ENCODE data around the gene DCTN3.

The DCTN3 gene

DNA sequence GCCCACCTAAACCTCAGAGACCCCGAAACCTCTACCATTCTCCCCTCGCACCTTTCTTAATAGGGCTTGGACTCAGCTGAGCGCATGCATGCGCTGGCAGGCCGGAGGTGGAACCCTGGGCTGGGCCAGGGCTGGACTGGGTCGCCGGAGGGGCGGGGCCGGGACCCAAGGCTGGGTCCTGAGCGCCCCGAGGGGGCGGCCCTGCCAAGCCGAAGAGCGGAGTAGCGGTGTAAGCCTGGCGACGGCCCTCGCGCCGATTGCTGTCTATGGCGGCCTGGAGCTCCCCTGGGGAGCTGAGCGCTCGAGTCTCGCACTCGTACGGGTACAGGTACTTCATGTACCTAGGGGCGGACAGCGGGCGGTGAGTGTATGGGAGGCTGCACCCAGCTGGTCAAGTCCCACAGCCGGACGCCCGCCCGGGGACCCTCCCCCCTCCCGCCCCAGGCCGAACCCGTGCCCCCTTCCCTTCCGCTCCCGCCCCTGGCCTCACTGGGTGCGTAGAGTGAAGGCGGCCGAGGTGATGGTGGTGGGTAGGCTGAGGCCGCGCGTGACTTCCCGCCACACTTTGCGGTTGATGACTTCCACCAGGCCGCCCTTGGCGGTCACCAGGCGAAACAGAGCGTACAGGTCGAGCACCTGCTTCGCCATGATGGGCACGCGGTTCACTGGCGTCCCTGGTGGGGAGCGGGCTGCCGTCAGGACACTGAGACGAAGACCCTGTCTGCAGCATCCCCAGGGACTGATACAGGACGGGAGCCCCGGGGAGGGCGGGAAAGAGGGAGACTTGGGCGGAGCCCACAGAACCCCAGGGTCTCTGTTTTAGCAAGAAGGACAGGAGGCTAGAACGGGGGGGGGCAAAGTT, 3.3 kb upstream of the DCTN3 start:
- DNase-seq, result no peak

DNA sequence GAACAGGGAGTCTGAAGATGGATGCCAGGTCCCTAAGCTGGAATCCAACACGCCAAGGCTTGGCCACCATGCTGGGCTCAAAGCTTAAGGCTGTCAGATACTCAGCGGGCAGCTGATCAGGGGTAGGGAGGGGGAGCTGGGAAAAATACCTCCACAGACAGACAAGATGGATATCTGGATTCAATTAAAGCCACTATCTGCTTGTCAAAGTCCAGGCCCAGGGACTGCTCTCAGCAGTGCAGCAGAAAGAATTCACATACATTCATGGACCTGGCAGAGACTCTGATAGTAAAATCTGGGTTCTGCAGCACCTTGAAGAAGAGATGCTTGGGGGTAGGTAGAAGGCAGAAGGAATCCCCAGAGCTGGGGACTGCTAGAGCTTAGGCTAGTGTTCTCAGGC, 5.2 kb downstream of the DCTN3 start:
- no peak for DNase-seq

DNA sequence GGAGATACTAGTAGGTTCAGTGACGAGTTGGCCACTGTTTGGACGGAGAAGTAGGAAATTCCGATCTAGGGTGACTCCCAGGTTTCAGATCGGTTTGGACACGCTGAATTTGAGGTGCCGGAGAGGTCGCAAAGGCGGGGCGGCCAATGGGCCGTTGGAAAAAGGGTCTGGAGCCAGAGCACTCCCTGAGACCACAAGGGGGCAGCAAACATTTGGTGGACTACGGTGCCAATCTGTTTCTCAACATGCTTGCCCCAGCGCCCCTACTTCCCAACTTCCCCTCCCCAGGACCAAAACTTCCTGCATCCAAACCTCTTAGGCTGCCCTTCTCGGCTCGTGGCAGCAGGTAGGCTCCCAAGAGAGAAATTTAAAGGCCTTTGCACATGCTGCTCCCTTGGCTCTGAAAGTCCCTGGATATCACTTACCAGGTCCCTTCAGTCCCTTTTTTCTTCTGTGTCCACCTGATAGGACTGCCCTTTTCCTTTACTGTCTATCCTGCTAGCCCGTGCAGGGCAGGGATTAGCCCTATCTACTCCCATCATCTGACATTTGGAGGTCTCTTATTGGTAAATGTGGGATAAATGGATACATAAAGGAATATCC, 7.4 kb downstream of the DCTN3 start:
- DNase-seq, result peak; percentile 79

DNA sequence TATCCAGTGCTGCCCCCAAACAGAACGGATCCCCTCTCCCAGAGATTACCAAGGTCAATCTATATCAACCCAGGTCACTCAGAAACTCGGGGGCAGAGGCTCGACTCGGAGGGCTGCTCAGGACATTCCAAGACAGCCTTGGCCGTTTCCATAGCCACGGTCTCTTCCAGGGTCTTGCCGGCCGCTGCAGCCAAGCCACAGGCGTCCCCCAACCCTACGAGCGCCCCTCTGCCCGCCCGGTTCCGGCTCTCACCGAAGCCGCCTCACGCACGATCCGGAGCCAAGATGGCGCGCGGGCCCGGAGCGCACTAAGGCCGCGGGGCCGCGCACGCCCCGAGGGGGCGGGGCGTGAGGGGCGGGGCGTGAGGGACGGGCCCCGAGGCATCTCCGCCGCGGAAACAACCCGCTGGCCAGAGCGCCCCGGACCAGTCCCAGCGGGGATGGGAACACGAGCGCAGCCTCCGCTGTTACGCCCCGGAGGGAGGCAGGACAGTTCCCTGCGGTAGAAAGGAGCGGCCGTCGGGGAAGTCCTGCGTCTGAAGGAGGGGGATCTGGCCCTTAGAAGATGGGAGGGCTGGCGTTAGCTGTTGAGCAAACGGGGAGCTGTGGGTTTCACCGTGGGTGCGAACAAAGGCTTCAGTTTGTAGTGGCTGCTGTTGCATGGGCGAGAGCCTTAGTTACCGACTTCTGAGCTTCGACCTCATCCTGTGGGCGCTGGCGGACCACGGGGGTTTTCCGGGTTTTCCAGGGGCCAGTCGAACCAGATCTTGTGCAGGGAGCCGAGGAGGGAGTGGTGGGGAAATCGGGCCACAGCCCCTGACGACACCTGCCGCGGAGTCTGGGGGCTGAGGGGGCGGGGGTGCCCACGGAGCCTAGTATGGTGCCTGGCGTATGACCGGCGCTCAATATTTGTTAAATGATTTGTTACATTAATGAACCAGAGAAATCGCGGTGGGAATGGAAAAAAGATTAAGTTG, 8.2 kb downstream of the DCTN3 start, which contains the start of gene RPP25L:
TSS of gene RPP25L (minus strand) at position 287 of the 977 bp plus-strand sequence. CDS start 801 bp downstream, outside the sequence.
- peak; percentile 89 for DNase-seq

DNA sequence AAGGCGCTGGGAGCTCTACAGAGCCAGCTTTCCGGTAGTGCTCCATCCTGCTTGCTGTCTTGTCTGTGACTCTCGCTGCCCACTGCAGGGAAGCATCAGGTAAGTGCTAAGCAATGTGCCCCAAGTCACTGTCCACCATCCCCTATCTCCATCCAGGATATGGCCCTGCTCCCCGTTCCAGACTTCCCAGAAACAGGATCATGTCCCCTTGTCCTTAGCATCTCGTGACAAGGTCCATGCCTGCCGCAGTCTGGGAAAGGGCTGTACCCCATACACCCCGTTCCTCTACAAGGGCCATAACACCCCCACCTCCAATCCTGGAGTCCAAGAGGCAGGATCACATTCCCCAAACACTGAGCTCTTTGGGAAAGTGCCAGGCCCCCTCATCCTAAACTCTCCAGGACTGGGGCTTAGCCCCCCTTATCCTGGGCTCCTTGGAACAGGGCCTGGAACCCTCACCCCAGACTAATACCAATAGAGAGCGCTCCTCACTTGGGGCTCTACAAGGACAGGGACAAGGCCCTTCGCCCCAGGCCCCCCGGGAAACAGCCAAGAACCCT, 9.0 kb downstream of the DCTN3 start:
- DNase-seq, result peak; percentile 16

DNA sequence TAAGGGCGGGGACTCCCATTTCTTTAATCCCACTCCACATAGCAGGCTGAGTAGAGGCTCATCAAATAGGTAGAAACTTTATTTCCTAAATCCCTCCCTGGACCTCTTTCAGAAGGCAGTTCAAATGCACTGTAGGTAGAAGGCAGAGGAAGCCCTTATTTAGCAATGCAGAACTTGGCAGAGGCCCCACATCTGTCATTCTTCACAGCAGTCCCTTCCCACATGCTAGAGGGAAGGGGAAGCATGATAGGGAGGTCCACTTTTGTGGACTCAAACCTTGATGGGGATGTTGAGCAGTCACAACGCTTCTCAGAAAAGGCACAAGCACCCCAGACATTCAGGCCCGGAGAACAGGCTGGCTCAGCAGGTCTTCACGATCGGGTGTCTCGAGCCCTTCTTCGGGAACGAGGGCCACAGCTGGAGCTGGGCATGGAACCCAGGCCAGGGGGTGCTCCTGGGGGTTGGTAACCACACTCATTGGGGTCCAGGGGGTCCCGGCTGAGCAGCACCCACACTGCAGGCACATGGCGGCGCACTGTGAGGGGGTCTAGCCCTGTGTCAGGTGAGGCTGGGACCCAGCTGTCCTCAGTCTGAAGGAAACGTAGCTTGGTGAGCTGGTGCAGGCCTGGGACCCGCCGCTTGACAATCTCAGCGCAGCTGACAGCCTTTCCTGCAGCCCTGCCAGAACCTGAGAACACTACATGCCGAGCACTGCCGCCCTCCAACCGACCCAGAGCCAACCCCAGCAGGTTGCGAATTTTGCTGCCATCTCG, 9.7 kb downstream of the DCTN3 start:
- DNase-seq, result no peak

DNA sequence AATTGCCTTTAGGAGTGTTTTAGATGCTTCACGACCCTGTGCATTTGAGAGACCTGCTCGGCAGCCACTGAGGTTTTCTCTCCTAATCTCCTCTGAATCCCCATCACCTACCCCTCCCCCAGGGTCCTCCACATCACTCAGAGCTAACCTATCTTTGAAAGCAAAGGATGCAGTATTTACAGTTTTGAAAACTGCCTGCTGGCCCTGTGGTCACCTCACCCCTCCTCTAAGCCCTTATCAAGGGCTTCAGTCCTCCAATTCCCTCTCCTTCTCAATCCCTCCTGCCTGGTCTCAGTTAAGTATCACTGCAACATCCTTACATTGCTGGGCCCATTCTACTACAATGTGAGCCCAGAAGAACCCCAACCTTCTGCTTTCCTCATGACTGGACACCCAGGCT, 13.0 kb downstream of the DCTN3 start:
- DNase-seq, result no peak

DNA sequence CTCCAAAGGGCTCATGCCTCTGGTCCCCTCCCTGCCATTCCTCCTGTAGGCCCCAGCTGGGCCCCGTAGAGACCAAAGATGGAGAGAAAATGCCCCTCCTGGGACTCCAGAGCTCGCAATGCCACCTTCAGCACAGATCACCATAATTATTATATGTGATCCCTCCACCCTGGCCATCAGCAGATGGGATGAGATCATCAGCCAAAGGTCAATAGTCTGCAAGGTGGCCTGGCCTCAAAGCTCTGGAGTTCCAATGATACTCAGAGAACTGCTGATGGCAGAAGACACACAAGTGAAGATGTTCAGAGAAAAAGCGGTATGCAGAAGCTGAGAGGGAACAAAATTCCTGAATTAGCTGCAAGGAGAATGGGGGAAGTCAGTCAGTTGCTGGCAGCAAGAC, 13.4 kb downstream of the DCTN3 start:
- DNase-seq, result no peak

DNA sequence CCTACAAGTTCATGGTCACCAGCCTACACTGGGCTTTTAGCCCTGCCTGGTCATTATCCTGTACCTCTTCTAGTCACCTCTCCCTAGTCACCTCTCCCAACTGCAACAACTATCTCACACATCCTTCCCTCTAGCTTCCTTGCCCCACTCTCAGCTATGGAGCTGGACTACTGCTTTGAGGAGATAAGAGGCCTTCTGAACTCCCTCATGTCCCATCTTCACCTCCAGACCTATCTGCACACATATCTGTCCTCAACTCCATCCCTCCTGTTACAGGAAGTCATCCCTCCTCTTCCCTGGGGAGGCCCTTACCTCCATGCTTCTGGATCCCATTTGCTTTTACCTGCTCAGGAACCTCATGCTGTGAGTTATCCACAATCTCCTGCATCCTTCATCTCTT, 14.1 kb downstream of the DCTN3 start:
- no peak for DNase-seq

DNA sequence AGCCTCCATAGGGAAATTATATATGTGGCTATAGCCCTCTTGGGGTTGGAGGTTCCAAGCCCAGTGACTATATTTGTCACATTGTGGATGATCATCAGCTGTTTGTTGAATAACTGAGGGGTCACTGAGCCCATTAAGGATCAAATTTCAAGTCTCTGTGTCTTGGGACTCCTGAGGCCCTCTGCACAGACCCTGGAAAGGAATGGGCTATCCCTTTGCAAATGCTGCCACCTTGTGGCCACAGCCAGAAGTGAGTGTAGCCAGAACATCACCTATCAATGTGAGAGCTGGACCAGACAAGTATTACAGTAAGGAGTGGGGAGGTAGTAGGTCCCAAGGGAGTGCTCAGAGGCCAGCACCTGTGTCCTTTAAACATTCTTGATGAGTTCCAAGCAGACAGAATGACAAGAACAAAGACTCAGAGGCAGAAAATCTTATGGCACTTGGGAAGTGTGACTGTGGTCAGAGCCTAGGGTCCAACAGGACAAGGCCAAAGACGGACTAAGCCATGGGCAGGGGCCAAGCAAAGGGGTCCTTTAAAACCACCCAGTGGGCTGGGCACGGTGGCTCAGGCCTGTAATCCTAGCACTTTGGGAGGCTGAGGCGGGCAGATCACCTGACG, 16.6 kb downstream of the DCTN3 start:
- peak; percentile 84 for DNase-seq

DNA sequence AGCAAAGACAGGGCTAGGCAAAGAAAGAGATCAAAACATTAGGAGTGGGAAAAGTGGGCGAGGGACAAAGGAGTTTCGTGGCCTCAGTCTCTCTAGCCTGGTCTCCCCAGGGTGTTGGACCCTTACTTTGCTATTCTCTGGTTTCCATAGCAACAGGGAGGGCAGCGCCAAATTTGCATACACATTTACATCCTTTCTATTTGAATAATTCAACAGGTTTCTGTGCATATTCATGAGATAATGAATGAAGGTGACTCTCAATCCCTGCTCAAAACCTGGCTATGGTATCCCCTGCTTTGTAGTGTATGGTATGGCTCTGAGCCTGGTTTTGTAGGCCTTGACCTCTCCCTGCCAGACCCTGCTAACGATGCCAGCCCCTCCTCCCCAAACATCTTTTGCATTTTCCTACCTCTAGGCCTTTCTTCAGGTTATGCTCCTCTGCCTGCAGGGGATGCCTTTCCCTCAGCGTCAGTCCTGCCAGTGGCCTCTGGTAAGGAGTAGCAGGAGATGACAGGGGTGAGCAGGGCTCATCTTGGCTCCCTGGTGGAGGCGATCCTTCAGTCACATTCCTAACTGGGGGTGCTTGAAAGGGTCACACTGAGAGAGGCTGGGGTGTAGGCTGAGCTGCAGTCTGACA, 18.2 kb downstream of the DCTN3 start:
- no peak for DNase-seq

DNA sequence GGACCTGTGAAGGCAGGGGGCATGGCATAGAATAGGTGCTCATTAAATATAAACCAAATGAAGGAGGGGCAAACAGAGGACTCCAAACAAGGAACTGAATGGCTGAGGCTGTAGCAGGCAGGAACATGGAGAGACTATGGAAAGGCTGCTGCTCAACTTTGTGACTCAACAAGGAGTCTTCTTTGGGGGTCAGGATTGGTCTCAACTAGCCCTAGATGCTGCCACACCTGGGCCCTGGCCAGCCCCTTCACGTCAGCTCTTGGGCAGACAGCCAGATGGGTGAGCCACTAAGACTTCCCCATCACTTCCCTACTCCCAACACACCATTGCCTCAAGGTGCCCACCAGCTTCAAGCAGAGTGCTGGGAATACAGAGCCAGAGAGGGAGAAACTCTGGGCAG, 19.4 kb downstream of the DCTN3 start:
- no peak for DNase-seq

DNA sequence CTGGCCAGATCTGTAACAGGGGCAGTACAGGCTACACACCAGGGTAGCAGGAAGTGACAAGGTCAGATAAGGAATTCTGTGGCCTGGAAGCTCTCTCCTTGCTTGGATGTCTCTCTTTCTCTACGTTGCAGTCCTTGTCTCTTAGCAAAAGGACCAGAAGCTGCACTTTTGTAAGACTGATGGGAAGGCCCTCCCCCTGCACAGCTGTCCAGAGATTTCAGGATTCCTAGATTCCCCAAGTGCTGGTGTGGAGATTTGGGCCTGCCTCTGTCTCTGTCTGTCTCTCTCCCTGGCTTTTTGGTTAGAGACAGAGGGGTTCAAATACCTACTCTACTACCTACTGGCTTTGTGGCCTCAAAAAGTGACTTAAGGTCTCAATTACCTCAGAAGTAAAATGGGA, 20.7 kb downstream of the DCTN3 start:
- no peak for DNase-seq

DNA sequence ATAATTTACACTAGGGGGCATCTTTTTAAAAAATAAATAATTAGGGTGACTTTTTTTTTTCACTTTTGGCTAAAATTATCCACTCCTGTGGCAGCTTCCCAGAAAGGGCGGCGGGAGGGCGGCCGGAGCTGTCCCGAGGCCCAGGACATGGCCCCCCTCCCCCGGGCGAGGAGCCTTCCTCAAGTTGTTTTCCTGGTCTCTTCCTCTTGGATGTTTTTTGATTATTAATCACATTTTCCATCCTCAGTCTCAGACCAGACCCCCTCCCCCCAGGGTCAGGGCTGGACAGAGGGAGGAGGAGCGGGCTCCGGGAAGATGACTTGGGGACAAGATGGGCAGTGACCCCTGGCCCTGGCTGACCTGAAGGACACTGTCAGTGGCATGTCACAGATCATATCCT, 26.1 kb downstream of the DCTN3 start:
- no peak for DNase-seq

DNA sequence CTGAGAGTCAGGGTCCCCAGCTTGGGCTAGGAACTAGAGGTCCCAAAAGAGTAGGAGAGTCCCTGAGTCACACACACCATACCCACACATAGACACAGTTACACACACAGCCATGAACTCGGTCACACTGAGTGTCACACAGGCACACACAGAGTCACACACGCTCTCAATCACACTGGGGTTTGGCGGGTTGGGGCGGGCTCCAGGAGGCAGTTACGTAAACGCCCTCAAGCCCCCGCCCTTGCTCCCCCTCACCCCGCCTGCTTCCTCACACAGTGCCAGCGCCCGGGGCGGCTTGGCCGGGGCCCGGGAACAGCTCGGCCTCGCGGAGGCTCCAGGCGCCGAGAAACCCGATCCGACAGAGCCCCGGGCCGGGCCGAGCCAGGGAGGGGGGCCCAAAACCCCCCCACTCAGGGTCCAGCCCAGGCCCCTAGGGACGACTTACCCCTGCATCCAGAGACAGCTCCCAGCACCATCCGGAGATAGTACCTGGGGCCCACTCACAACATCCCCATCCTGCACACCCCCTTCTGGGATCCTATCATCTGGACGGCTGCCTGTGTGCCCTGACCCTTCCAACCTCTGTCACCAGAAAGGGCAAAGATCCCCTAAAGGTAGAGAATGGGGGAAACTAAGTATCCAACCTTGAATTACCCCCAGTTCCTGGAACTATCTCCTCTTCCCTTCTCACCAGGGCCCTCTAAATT, 27.2 kb downstream of the DCTN3 start:
- no peak for DNase-seq

DNA sequence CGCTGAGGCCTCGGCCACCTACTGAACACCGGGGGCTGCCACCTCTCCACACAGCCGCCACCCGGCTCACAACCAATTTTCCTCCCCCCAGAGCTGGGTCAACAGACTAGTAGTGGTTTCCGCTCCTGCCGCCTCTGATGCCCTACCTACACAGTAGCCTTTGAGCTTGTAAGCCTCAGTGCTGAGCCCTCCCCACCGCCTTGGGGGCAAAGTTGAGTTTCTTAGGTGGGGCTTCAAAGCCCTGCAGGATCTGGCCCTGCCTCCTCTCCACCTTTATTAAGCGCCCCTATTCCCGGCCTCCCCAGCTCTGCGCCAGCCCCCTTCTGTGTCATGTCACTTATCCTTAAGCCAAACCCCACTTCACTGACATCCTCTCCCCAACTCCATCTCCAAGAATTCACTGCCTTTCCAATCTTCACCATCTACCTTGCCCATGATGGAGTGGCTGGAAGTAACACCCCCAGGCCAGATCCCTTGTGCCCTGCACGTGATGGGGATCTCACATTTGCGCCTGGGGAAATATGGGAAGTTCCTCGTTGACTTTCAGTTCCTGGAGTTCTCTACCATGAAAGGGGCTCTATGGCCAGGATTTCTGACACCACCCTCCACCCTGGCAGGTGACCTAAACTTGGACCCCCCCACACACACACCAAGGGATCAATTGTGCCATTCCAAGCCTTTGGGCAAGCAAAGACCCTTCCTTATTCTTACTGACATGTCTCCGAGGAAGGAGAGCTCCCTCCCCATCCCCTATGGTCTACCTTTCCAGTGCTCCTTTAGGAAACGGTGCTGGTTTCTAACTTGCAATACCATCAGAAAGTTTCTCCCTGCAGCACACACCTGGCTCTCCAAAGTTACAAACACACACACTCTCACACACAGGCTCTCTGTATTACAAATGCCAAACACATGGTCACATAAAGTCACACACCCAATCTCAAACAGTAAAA, 28.1 kb downstream of the DCTN3 start:
- no peak for DNase-seq

DNA sequence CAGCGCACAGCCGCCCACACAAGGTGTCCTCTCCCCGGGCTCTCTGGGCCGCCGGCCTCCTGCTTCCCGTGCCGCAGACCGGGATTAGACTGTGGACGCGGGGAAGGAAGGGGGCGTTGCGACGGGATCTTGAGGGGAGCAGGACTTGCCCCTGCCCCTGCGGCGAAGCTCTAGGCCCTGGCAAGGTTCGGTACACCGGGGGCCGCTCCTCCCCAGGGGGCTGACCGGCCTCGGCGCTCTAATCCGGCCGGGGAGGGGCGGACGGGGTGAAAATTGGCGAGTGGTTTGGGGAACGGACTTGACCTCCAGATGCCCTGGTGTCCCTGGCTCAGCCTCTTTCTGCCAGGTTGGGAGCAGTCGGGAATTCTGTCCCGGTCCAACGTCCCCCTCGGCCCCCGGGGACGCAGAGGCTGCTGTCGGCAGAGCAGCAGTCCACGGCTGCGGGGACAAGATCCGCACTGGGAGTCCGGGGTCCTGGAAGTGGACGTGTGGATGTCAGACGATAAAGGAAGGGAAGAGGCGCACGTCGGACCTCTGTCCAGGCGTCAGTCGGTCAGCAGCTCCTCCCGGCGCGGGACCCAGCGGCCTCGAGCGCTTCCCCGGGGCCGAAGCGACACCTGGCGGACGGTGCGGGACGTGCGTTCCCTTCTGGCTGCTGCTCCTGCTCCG, 28.9 kb downstream of the DCTN3 start:
- DNase-seq, result peak; percentile 81

DNA sequence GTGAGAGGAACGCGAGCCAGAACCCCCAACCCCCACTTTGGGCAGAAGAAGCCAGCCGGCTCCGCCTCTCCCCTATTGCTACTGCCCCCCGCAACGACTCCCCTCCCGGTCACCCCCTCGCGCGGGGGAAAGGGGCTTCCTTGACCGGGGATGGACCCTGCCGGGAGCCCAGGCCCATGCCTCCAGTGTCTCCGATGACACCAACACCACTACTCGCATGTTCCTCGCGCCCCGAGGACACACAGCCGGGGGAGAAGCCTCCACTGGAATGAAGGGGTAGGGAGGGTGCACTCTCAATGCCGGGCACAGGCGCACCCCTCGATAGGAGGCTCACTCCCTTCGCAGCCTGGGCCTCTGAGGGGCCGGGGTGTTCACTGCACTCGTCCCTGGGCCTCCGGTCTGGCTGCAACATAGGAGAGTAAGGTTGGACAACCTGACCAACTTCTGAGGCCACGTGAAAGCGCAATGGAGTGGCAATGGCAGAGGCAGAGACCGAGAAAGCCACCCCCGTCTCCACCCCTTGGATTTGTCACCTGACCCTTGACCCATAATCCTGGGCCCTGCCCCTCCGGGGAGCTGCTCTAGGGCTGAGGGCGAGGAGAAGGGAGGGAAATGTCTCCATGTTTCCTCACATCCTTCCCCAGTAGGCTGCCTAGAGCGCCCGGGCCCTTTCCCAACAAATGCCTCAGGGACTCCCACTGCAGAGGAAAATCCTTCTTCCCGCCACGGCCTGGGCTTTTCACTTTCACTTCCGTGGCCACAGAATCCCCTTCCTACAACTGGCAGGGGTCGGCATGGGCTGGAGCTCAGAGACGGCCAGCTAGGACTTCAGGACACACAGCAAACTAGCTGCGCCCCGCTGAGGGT, 29.7 kb downstream of the DCTN3 start:
- no peak for DNase-seq
